GM12878 (cell line): Measurements from ENCODE around the gene PDIA4.

Source experiments
- POLR2A ChIP-seq: IDR thresholded peaks from 2 replicates; pipeline ENCODE4 v1.6.1; 2011; ENCODE audit warnings: low read depth, mild to moderate bottlenecking, low read length
- ZBTB33 ChIP-seq: fragments of 450-650 bp; IDR thresholded peaks from 2 replicates; pipeline ENCODE4 v1.6.1; 2017; ENCODE audit warnings: mild to moderate bottlenecking
- TF ChIP-seq, protein P1 (sequence below), 3 experiments: IDR thresholded peaks in 2 of 3; conservative IDR thresholded peaks in 1 of 3; 2 replicates each; pipeline ENCODE4 v1.5.1; 2011; ENCODE audit warnings: low read depth in 3 of 3, low read length in 3 of 3, mild to moderate bottlenecking in 3 of 3, control low read depth in 2 of 3, moderate library complexity in 2 of 3, inconsistent platforms in 1 of 3, mixed read lengths in 1 of 3; ENCODE audit not compliant: control insufficient read depth in 2 of 3, insufficient read depth in 1 of 3; ENCODE audit errors: extremely low read depth in 1 of 3

DNA sequence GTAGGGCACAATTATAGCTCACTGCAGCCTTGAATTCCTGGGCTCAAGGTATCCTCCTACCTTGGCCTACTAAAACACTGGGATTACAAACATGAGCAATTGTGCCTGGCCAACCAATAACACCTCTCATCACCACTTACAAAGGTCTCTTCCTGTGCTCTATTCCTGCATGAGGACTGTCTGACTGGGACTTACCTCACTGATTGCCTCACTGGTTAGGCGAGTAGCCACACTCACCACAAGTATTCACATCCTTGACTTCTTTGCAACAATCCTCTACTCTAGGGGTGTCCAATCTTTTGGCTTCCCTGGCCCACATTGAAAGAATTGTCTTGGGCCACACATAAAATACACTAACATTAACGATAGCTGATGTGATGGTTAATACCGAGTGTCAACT lies 22.6 kb upstream of the PDIA4 start:
- TF ChIP-seq, protein P1, sequence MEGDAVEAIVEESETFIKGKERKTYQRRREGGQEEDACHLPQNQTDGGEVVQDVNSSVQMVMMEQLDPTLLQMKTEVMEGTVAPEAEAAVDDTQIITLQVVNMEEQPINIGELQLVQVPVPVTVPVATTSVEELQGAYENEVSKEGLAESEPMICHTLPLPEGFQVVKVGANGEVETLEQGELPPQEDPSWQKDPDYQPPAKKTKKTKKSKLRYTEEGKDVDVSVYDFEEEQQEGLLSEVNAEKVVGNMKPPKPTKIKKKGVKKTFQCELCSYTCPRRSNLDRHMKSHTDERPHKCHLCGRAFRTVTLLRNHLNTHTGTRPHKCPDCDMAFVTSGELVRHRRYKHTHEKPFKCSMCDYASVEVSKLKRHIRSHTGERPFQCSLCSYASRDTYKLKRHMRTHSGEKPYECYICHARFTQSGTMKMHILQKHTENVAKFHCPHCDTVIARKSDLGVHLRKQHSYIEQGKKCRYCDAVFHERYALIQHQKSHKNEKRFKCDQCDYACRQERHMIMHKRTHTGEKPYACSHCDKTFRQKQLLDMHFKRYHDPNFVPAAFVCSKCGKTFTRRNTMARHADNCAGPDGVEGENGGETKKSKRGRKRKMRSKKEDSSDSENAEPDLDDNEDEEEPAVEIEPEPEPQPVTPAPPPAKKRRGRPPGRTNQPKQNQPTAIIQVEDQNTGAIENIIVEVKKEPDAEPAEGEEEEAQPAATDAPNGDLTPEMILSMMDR (IDR thresholded peaks at IDR 0.05 in 2 of 3, conservative IDR thresholded peaks at IDR 0.05 in 1 of 3; ENCODE audit: control insufficient read depth in 2 of 3, extremely low read depth in 1 of 3, insufficient read depth in 1 of 3, low read depth in 3 of 3, low read length in 3 of 3) = no peak
- TF ChIP-seq ZBTB33 (no peak), POLR2A (no peak)
